ENCODE results near the gene KIF20B. TPM values are rescaled to one million over a fixed set of nuclear protein-coding genes. Genes with fewer than 3 reads are reported as not detected.
"Not testable (repeated sequence)": the region's sequence is repeated elsewhere in the genome, so short reads cannot be mapped to it uniquely, and the experiment has no call there.

KIF20B gene
- total RNA-seq, 1 experiment from 2014 or later = 11.8 TPM

DNA sequence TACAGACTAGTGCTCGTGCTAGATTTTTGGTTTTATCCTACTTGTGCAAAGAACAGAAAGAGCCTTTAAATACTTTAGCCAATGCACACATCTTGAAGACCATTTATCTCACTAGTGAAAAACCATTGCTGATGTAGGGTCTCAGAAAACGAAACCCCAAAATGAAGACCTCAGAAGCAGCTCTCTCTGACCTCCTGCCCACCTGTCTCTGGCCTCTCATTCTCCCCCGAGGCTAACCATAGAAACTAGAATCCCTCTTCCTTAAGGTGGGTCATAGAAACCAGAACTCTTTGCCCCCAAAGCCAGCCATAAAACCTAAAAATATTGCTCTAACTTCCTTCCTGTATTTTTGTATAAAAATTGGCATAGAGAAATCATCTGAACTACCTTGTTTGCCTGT lies 112.2 kb downstream of the KIF20B start:
- in situ Hi-C loops (cut with HindIII; ENCODE audit: low pct_unique_long_range_greater_than_20kb, low sequenced_read_pairs) = no loop called here
- DNase-seq (ENCODE audit: low read depth) = no peak

DNA sequence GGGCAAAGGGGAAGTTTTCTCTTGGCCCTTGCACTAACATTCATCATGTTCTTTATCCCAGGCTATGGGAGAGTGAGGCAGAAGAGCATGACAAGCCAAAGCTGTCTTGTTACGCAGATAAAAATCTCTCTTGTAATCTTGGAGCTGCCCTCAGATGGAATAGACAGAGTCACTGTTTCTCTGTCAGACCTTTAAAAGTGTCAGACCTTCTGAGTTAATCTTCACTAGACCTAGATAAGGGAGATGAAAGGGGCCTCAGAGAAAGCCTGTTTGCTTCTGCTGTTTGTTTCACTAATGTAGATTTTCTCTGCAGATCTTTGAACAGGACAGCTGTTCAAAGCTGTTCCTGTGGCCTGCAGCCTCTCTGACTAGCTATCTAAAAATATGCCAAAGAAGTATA lies 112.9 kb downstream of the KIF20B start:
- in situ Hi-C loops (cut with HindIII; ENCODE audit: low pct_unique_long_range_greater_than_20kb, low sequenced_read_pairs) = no loop called here
- no peak for DNase-seq (ENCODE audit: low read depth)

DNA sequence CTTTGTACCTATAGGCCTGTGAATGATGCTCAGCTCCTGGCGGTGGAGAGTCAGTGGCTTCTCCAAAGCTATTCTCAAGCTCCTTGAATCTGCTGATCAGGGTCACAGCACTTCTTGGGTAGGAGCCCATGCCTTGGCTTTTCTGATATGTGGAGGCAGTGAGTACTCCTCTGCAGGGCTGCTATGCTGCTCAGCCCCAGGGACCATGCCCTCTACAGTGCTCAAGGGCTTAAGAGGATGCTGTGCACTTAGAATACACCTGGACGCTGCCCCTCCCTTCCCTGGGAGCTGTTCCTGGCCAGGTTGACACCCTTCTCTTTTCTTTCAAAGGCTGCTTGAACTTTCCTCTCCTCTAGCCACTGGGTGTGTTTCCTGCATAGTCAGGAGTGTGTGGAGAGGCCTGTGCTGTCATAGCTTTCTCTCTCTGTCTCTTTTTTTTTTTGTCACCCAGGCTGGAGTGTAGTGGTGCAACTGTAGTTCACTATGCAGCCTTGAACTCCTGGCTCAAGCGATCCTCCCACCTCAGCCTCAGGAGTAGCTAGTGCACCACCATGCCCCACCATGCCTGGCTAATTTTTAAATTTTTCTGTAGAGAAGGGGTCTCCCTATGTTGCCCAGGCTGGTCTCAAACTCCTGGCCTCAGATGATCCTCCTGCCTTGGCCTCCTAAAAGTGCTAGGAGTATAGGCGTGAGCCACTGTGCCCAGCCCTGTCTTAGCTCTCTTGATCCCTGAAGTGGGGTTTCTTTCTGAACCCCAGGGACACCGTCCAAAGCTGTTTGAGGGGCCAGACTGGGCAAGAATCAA lies 113.9 kb downstream of the KIF20B start:
- no peak for DNase-seq (ENCODE audit: low read depth)
- in situ Hi-C loops (cut with HindIII; ENCODE audit: low pct_unique_long_range_greater_than_20kb, low sequenced_read_pairs) = no loop called here

DNA sequence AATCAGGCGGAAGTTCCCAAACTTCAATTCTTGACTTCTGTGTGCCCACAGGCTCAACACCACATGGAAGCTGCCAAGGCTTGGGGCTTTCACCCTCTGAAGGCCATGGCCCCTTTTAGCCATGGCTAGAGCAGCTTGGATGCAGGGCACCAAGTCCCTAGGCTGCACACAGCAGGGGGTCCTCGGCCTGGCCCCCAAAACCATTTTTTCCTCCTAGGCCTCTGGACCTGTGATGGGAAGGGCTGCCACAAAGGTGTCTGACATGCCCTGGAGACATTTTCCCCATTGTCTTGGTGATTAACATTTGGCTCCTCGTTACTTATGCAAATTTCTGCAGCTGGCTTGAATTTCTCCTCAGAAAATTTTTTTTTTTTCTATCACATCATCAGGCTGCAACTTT lies 117.6 kb downstream of the KIF20B start:
- in situ Hi-C loops (cut with HindIII; ENCODE audit: low pct_unique_long_range_greater_than_20kb, low sequenced_read_pairs); DNase-seq (ENCODE audit: low read depth): not testable (repeated sequence)

Other genes with a start within 250 kb of the KIF20B start
- gene SLC16A12, start 166.0 kb upstream of the KIF20B start, total RNA-seq (2014; rRNA removed; shearing (Covaris generic); ENCODE audit: low replicate concordance) = 0.51 and 2.6 TPM in 2 replicates
- gene PANK1, start 56.3 kb upstream of the KIF20B start, total RNA-seq (2014; rRNA removed; shearing (Covaris generic); ENCODE audit: low replicate concordance) = 2.8 and 4.5 TPM in 2 replicates

Measured in Caki2 (cell line).